ENCODE results near the gene ACOX2. TPM values are rescaled to one million over a fixed set of nuclear protein-coding genes. Genes with fewer than 3 reads are reported as not detected.

ACOX2 gene
- total RNA-seq, 1 experiment from 2014 or later = 3.5 TPM

GRCh38 chr3:58484045-58484721, 52.8 kb downstream of the ACOX2 start:
- ChIA-PET CTCF (no interaction called here), POLR2A (ENCODE audit: unreplicated experiment) (no interaction called here)
- TF ChIP-seq, protein P1, sequence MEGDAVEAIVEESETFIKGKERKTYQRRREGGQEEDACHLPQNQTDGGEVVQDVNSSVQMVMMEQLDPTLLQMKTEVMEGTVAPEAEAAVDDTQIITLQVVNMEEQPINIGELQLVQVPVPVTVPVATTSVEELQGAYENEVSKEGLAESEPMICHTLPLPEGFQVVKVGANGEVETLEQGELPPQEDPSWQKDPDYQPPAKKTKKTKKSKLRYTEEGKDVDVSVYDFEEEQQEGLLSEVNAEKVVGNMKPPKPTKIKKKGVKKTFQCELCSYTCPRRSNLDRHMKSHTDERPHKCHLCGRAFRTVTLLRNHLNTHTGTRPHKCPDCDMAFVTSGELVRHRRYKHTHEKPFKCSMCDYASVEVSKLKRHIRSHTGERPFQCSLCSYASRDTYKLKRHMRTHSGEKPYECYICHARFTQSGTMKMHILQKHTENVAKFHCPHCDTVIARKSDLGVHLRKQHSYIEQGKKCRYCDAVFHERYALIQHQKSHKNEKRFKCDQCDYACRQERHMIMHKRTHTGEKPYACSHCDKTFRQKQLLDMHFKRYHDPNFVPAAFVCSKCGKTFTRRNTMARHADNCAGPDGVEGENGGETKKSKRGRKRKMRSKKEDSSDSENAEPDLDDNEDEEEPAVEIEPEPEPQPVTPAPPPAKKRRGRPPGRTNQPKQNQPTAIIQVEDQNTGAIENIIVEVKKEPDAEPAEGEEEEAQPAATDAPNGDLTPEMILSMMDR (conservative IDR thresholded peaks at IDR 0.05) = no peak
- TF ChIP-seq EZH2 (IDR thresholded peaks at IDR 0.05; ENCODE audit: low read depth) = no peak
- Histone ChIP-seq H3K27me3 (ENCODE audit: insufficient read depth, low read depth) (no peaks in the 10 kb centered on the region), H3K36me3 (ENCODE audit: low read depth) (no peaks in the 10 kb centered on the region), H3K4me2 (no peak overlapping the region), H3K79me2 (ENCODE audit: low read depth) (no peaks in the 10 kb centered on the region), H3K4me1 (replicated peaks; ENCODE audit: insufficient read depth) (peaks cover 25% of the 10 kb centered on the region), H3K4me3 (no peak overlapping the region), H2AFZ (no peak overlapping the region), H3F3A (ENCODE audit: insufficient read depth, low read depth) (0 out of 2 replicates have a peak, but pooled peaks cover 4% of the 10 kb centered on the region), H4K20me1 (ENCODE audit: insufficient read depth) (no peaks in the 10 kb centered on the region), H3K9me2 (ENCODE audit: insufficient read depth) (no peaks in the 10 kb centered on the region), H3K27ac (no peak overlapping the region), H3K9me3 (ENCODE audit: insufficient read depth, low read depth) (no peaks in the 10 kb centered on the region; the same call in 1 of the 2 replicates)
- intact Hi-C loops (cut with micrococcal nuclease; ENCODE audit: unreplicated experiment) = no loop called here
- BruUV-seq (replicated peaks) = no TSS peak
- DNase-seq = no peak

GRCh38 chr3:58482917-58483636, 53.9 kb downstream of the ACOX2 start:
- Histone ChIP-seq H4K20me1 (ENCODE audit: insufficient read depth) (no peaks in the 10 kb centered on the region), H3K79me2 (ENCODE audit: low read depth) (no peaks in the 10 kb centered on the region), H3K9me3 (ENCODE audit: insufficient read depth, low read depth) (no peaks in the 10 kb centered on the region; the same call in 1 of the 2 replicates), H3F3A (ENCODE audit: insufficient read depth, low read depth) (0 out of 2 replicates have a peak, but pooled peaks cover 4% of the 10 kb centered on the region), H2AFZ (no peak overlapping the region), H3K4me2 (no peak overlapping the region), H3K4me3 (no peak overlapping the region), H3K27ac (no peak overlapping the region), H3K9me2 (ENCODE audit: insufficient read depth) (no peaks in the 10 kb centered on the region), H3K4me1 (replicated peaks; ENCODE audit: insufficient read depth) (peaks cover 18% of the 10 kb centered on the region), H3K27me3 (ENCODE audit: insufficient read depth, low read depth) (no peaks in the 10 kb centered on the region), H3K36me3 (ENCODE audit: low read depth) (no peaks in the 10 kb centered on the region)
- POLR2A ChIA-PET (ENCODE audit: unreplicated experiment) = no interaction called here
- CTCF ChIA-PET = no interaction called here
- DNase-seq = no peak
- intact Hi-C loops (cut with micrococcal nuclease; ENCODE audit: unreplicated experiment) = no loop called here
- TF ChIP-seq, protein P1 (conservative IDR thresholded peaks at IDR 0.05) = no peak
- TF ChIP-seq EZH2 (IDR thresholded peaks at IDR 0.05; ENCODE audit: low read depth) = no peak
- no TSS peak for BruUV-seq (replicated peaks)

- H3K4me2 ChIP-seq = no peak overlapping the region
- POLR2A ChIA-PET (ENCODE audit: unreplicated experiment) = no interaction called here
Observed at GRCh38 chr3:58480309-58480708, 56.7 kb downstream of the ACOX2 start.

More at GRCh38 chr3:58480309-58480708, 56.7 kb downstream of the ACOX2 start:
- H3K36me3 ChIP-seq (ENCODE audit: low read depth) = no peaks in the 10 kb centered on the region
- H3K9me3 ChIP-seq (ENCODE audit: insufficient read depth, low read depth) = no peaks in the 10 kb centered on the region; the same call in 1 of the 2 replicates
- no peaks in the 10 kb centered on the region for H4K20me1 ChIP-seq (ENCODE audit: insufficient read depth)
- no peak overlapping the region for H3K4me3 ChIP-seq
- TF ChIP-seq, protein P1 (conservative IDR thresholded peaks at IDR 0.05) = no peak
- no peak for TF ChIP-seq EZH2 (IDR thresholded peaks at IDR 0.05; ENCODE audit: low read depth)
- no peak overlapping the region for H3K27ac ChIP-seq
- no peaks in the 10 kb centered on the region for H3K9me2 ChIP-seq (ENCODE audit: insufficient read depth)
- no peaks in the 10 kb centered on the region for H3K79me2 ChIP-seq (ENCODE audit: low read depth)
- H3F3A ChIP-seq (ENCODE audit: insufficient read depth, low read depth) = 0 out of 2 replicates have a peak, but pooled peaks cover 4% of the 10 kb centered on the region
- H3K27me3 ChIP-seq (ENCODE audit: insufficient read depth, low read depth) = no peaks in the 10 kb centered on the region
- BruUV-seq (replicated peaks) = no TSS peak
- intact Hi-C loops (cut with micrococcal nuclease; ENCODE audit: unreplicated experiment) = no loop called here
- no peak overlapping the region for H2AFZ ChIP-seq
- CTCF ChIA-PET = no interaction called here
- no peak for DNase-seq
- H3K4me1 ChIP-seq (replicated peaks; ENCODE audit: insufficient read depth) = peaks cover 8% of the 10 kb centered on the region
